GM21723 (cell line): ENCODE data around the gene LDLRAD4.

ENCODE experiments used
- ATAC-seq: cut with Tn5 transposase; IDR thresholded peaks from one replicate; pipeline ENCODE4 v1.9.1; 2021; ENCODE audit warnings: mild to moderate bottlenecking, moderate library complexity; ENCODE audit not compliant: unreplicated experiment

Gene LDLRAD4

GRCh38 chr18:13399511-13399910, 181.0 kb downstream of the LDLRAD4 start:
- no peak for ATAC-seq

- ATAC-seq: no peak
Measured at GRCh38 chr18:13400636-13401315, 182.2 kb downstream of the LDLRAD4 start.

GRCh38 chr18:13401404-13401803, 182.8 kb downstream of the LDLRAD4 start:
- ATAC-seq: no peak

DNA sequence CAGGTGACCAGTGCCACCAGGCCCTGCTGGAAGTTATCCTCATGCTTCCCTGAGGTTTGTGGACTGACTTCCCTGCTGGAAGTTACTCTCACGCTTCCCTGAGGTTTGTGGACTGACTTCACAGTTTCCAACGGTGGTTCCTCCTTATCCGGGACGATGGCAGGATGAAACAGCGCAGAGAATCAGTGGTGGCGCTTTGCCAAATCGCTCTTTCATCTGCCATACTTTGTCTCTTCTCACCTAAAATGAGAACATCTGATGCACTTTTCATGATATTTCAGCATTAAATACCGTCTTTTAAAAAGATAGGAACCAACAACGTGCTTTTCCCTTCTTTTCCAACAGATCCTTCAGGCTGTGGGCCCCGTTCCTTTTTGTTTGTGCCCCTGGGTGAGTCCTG, 183.3 kb downstream of the LDLRAD4 start:
- ATAC-seq: no peak

- ATAC-seq: no peak
Measured at GRCh38 chr18:13403786-13404549, 185.4 kb downstream of the LDLRAD4 start.

- no peak for ATAC-seq
Measured at GRCh38 chr18:13405305-13406038, 186.9 kb downstream of the LDLRAD4 start.

- ATAC-seq: no peak
Measured at GRCh38 chr18:13406049-13406615, 187.6 kb downstream of the LDLRAD4 start.

- ATAC-seq: no peak
Measured at GRCh38 chr18:13406736-13407135, 188.2 kb downstream of the LDLRAD4 start.

DNA sequence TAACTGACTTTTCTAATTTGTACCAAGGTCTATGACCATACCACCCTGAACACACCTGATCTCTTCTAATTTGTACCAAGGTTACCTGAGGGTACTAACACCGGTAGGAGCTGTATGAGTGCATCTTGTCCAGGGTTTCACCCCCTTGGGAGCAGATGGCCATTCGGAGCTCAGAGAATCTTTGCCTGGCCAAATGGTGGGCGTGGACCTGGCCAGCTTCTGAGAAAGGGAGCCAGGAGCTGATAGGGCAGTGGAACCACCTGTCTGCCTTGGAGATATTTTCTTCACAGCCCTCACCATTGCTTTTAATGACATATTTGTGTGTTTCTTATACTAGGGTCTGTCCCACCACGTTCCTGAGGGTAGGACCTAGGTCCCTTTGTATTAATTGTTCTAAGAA, 188.9 kb downstream of the LDLRAD4 start:
- ATAC-seq: no peak

DNA sequence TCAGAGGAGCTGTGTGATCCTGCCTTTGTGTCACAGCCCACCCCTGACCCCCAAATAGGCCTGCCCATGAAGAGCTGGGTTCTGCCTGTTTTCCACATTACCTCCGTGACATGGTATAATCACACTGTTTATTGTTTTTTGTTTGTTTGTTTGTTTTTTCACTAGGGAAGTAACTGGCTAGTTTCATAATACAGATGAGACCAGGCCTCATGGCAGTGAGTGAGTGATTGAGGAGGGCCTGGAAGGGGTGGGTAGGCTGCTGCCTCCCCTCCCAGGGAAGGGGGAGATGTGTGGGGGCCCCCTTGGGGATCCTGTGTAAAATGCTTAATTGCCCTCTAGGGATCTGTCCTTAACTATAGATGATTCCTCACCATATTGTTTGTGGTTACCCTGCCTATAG, 190.5 kb downstream of the LDLRAD4 start:
- no peak for ATAC-seq

DNA sequence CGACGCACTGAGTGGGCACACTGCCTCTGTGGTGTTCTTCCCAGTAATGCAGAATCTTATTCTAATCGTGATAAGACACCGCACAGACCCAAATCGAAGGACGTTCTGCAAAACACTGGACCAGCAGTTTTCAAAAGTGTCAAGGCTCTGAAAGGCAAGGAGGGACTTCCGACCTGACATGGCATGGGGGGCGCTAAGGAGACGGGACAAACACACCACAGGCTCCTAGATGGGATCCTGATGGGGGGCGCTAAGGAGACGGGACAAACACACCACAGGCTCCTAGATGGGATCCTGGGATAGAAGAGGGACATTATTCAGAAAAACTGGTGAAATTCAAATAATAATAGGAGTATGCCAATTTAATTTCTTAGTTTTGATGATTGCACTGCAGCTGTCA, 191.4 kb downstream of the LDLRAD4 start:
- no peak for ATAC-seq

DNA sequence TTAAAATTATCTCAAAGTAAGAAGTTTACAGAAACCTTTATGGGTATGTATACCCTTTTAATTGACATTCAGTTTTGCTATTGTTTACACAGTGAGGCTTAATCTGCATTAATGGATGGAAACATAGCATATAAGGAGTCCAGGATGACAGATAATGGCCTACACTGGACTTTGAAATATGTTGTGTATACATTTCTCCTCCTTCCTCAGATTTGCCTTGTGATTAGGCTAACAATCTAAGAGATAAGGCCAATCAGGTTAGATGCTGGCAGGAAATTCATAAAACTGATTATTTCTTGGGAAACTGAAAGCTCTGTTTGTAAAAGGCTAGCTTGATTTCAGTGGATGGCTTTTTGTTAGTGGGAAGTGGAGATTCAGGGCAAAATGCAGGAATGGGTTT, 191.9 kb downstream of the LDLRAD4 start:
- no peak for ATAC-seq

DNA sequence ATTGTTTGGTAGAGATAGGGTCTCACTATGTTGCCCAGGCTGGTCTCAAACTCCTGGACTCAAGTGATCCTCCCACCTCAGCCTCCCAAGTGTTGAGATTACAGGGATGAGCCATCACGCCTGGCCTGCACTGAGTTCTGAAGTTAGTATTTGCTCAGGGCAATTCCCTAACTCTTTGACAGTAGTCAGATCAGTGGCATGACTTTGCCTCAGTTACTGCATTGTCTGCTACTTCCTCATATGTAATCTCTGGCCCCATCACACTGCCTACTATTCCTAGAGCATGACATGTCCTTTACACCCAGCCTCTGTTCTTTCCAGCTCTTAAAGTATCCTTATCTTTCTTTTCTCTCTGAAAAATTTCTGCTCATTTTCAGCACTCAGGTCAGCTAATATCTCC, 193.5 kb downstream of the LDLRAD4 start:
- no peak for ATAC-seq

GRCh38 chr18:13412901-13413300, 194.3 kb downstream of the LDLRAD4 start:
- ATAC-seq: no peak

DNA sequence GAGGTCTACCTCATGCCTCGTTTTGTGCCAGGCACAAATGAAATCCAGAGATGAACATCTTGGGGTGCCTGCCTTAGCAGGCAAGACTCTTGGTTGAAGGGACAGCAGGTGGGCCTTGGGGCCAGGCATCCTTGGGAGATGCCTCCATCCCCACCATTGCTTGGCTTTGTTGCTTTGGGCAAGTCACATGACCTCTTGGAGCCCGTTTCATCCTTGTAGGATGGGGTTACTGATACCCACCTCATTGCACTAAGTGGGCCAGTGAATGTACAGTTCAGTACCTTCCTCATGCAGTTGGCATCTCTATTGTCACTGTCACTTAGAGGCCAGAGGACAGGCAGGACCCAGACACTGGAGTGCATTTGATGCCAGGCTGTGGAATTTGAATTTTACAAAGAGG, 195.5 kb downstream of the LDLRAD4 start:
- no peak for ATAC-seq

GRCh38 chr18:13414521-13414920, 196.0 kb downstream of the LDLRAD4 start:
- ATAC-seq: no peak

DNA sequence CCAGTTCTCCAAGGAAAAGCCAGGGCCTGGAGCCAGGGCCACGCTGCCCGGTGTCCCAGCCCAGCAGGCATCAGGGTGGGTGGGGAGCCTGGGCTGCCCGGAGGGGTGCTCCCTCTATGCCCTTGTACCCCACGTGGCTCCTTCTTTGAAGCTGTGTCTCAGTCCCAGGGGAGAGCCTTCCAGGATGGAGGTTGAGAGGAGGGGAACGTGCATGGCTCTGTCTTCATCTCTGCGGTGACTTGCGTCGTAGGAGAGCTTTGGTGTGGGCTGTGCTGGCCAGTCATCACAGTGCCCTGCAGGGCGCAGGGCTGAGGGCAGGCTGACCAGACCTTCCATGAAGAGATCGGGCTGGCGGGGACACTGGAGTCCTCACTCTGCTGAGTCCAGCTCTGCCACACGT, 197.2 kb downstream of the LDLRAD4 start:
- no peak for ATAC-seq

- ATAC-seq: no peak
Measured at GRCh38 chr18:13416208-13416607, 197.6 kb downstream of the LDLRAD4 start.

DNA sequence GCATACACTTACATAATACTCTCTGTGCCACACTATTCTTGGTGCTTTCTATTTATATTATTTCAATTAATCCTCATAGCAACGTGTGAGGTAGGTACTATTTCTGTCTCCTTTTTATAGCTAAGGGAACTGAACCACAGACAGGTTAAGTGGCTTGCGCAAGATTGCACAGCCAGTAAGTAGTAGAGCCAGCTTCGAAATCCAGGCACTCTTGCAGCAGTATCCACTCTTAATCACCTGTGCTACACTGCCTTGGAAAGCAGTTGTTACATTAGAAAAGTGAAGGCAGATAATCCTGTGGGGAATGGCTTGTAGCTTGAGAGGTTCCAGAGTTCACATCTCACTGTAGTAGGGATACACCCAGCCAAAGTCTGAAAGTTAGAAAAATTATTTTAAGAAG, 198.3 kb downstream of the LDLRAD4 start:
- ATAC-seq: no peak

DNA sequence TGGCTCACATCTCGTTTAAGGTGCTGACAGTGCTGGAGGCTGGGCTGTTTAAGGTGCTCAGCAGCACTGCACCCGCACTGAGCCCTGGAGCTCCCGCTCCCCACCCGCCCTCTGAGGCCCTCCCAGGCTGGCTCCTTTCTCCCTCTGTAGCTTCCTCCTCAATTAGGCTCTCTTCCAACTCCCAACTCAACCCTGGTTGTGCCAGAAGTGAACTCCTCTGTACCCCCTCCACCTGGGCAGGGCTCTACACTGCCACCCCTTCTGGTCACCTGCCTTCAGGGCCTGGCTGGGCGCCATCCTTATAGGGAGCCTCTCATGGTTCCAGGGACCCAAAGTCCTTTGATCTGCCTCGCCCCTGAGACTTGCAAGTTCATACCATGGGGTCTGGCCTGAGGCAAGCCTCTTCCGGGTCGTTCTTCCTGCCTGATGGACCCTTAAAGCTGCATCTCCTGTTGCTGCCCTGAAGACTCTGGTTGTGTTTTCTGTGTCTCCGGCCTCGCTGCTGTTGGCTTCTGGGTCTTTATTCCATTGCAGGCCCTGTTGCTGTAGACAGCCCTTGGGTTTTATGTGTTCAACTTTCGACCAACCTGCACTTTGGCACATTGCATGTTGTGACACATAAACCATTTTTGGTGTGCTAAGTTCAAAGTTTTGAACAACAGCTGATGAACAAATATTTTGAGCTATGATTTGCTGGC, 199.6 kb downstream of the LDLRAD4 start:
- no peak for ATAC-seq
